ENCODE results near the gene CNIH3.

Gene CNIH3

GRCh38 chr1:224690576-224690975 is 74.5 kb downstream of the CNIH3 start:
- no peak for TF ChIP-seq NFIC (IDR thresholded peaks at IDR 0.05)
- TF ChIP-seq EGR1 (IDR thresholded peaks at IDR 0.05): no peak
- TF ChIP-seq YY1 (IDR thresholded peaks at IDR 0.05; ENCODE audit: low read depth): no peak
- no peak for TF ChIP-seq TEAD4 (IDR thresholded peaks at IDR 0.05)
- no peak for TF ChIP-seq CEBPB (IDR thresholded peaks at IDR 0.05)
- TF ChIP-seq TAF1 (IDR thresholded peaks at IDR 0.05; ENCODE audit: low read depth): no peak
- TF ChIP-seq USF1 (IDR thresholded peaks at IDR 0.05): no peak
- no peak for TF ChIP-seq EP300 (IDR thresholded peaks at IDR 0.05; ENCODE audit: borderline replicate concordance)

- no peak for TF ChIP-seq RAD21 (IDR thresholded peaks at IDR 0.05; ENCODE audit: low read depth)
These were observed 75.2 kb downstream of the CNIH3 start for GRCh38 chr1:224691148-224691925.

- TF ChIP-seq MAX (IDR thresholded peaks at IDR 0.05): no peak
- TF ChIP-seq FOXM1 (IDR thresholded peaks at IDR 0.05; ENCODE audit: borderline replicate concordance, low read depth): no peak
- no peak for TF ChIP-seq RAD21 (IDR thresholded peaks at IDR 0.05; ENCODE audit: low read depth)
- no peak for TF ChIP-seq TAF1 (IDR thresholded peaks at IDR 0.05; ENCODE audit: low read depth)
These were observed 78.9 kb downstream of the CNIH3 start for GRCh38 chr1:224694969-224695368.

GRCh38 chr1:224696021-224696420 is 79.9 kb downstream of the CNIH3 start:
- TF ChIP-seq REST (IDR thresholded peaks at IDR 0.05; ENCODE audit: low read depth) (no peak), CEBPB (IDR thresholded peaks at IDR 0.05) (no peak), FOXM1 (IDR thresholded peaks at IDR 0.05; ENCODE audit: borderline replicate concordance, low read depth) (no peak), USF1 (IDR thresholded peaks at IDR 0.05) (no peak), TCF12 (IDR thresholded peaks at IDR 0.05; ENCODE audit: low read depth) (no peak), ZBTB7A (IDR thresholded peaks at IDR 0.05; ENCODE audit: low read depth) (no peak), NFIC (IDR thresholded peaks at IDR 0.05) (no peak), EGR1 (IDR thresholded peaks at IDR 0.05) (no peak), CREB1 (IDR thresholded peaks at IDR 0.05; ENCODE audit: low read depth) (no peak), YY1 (IDR thresholded peaks at IDR 0.05; ENCODE audit: low read depth) (no peak), TEAD4 (IDR thresholded peaks at IDR 0.05) (no peak), EP300 (IDR thresholded peaks at IDR 0.05; ENCODE audit: borderline replicate concordance) (no peak), MAX (IDR thresholded peaks at IDR 0.05) (no peak)

- peak; percentile 47; the same call in 1 of the 2 replicates for TF ChIP-seq MAX (IDR thresholded peaks at IDR 0.05)
- no peak for TF ChIP-seq TEAD4 (IDR thresholded peaks at IDR 0.05)
These were observed 81.0 kb downstream of the CNIH3 start for GRCh38 chr1:224696891-224697765.

- no peak for TF ChIP-seq YY1 (IDR thresholded peaks at IDR 0.05; ENCODE audit: low read depth)
- no peak for TF ChIP-seq TEAD4 (IDR thresholded peaks at IDR 0.05)
- TF ChIP-seq FOXM1 (IDR thresholded peaks at IDR 0.05; ENCODE audit: borderline replicate concordance, low read depth): no peak
- TF ChIP-seq NFIC (IDR thresholded peaks at IDR 0.05): no peak
- TF ChIP-seq TCF12 (IDR thresholded peaks at IDR 0.05; ENCODE audit: low read depth): no peak
- TF ChIP-seq USF1 (IDR thresholded peaks at IDR 0.05): no peak
- TF ChIP-seq MAX (IDR thresholded peaks at IDR 0.05): no peak
- no peak for TF ChIP-seq ZBTB7A (IDR thresholded peaks at IDR 0.05; ENCODE audit: low read depth)
- no peak for TF ChIP-seq CREB1 (IDR thresholded peaks at IDR 0.05; ENCODE audit: low read depth)
- TF ChIP-seq REST (IDR thresholded peaks at IDR 0.05; ENCODE audit: low read depth): no peak
These were observed 81.9 kb downstream of the CNIH3 start for GRCh38 chr1:224698015-224698451.
